MV-4-11 (cell line): ENCODE data around the gene LY6G5B.

Source experiments
- DNase-seq: peaks from one replicate; lab custom pipeline; 2025; lab: John Stamatoyannopoulos, UW

The LY6G5B gene

GRCh38 chr6:31669676-31670075 is at the start of gene LY6G5B:
Gene LY6G5B (plus strand): TSS chr6:31669976. CDS start chr6:31670951, 975 bp downstream.
- DNase-seq, result no peak

- DNase-seq, result peak; percentile 62
Observed at GRCh38 chr6:31620586-31621319, 49.0 kb upstream of the LY6G5B start, which contains the start of gene PRRC2A. Gene PRRC2A (plus strand): TSS chr6:31620715. CDS start chr6:31622790, 2,075 bp downstream.

GRCh38 chr6:31621320-31621939 is 48.3 kb upstream of the LY6G5B start:
- no peak for DNase-seq

GRCh38 chr6:31621991-31622390 is 47.8 kb upstream of the LY6G5B start:
- no peak for DNase-seq

- DNase-seq, result peak; percentile 67
Observed at GRCh38 chr6:31622684-31623091, 47.1 kb upstream of the LY6G5B start.

GRCh38 chr6:31624070-31624469 is 45.7 kb upstream of the LY6G5B start:
- DNase-seq, result no peak

GRCh38 chr6:31626952-31627351 is 42.8 kb upstream of the LY6G5B start:
- no peak for DNase-seq

GRCh38 chr6:31627690-31628287 is 42.0 kb upstream of the LY6G5B start:
- no peak for DNase-seq

- DNase-seq, result no peak
Observed at GRCh38 chr6:31629014-31629413, 40.8 kb upstream of the LY6G5B start.

- no peak for DNase-seq
Observed at GRCh38 chr6:31630177-31630934, 39.4 kb upstream of the LY6G5B start.

GRCh38 chr6:31631209-31631608 is 38.6 kb upstream of the LY6G5B start:
- no peak for DNase-seq

GRCh38 chr6:31631681-31632278 is 38.0 kb upstream of the LY6G5B start:
- DNase-seq, result no peak

- no peak for DNase-seq
Observed at GRCh38 chr6:31632279-31632946, 37.4 kb upstream of the LY6G5B start.

- DNase-seq, result no peak
Observed at GRCh38 chr6:31633447-31633846, 36.3 kb upstream of the LY6G5B start.

- no peak for DNase-seq
Observed at GRCh38 chr6:31634131-31634530, 35.6 kb upstream of the LY6G5B start.

- no peak for DNase-seq
Observed at GRCh38 chr6:31634969-31635575, 34.7 kb upstream of the LY6G5B start.

- no peak for DNase-seq
Observed at GRCh38 chr6:31636698-31637596, 32.8 kb upstream of the LY6G5B start.

GRCh38 chr6:31639043-31639442 is 30.7 kb upstream of the LY6G5B start:
- DNase-seq, result no peak

GRCh38 chr6:31639449-31639861 is 30.3 kb upstream of the LY6G5B start:
- peak; percentile 57 for DNase-seq

GRCh38 chr6:31640612-31641011 is 29.2 kb upstream of the LY6G5B start:
- no peak for DNase-seq
